Adrenal gland (tissue), 12 donors: ENCODE measurements around the gene MADD. TPM values are rescaled to one million over a fixed set of nuclear protein-coding genes. Genes with fewer than 3 reads are reported as not detected.

Experiments
- DNase-seq, 7 donors: peaks; one replicate each; pipeline ENCODE4 v3.0.0-alpha.2; 2019 to 2020
- H3K27ac ChIP-seq, 5 donors: fragments of 200-600 bp; sonication (generic) in 4 of 5; 1 replicate in 3 of 5; 2 replicates in 2 of 5; pipeline versions ENCODE4 v1.5.1 to v1.8.0; 2016 to 2020; ENCODE audit warnings: mild to moderate bottlenecking in 1 of 5
- H3K27me3 ChIP-seq: fragments of 200-600 bp; 2 replicates; pipeline ENCODE4 v1.8.0; 2021
- H3K36me3 ChIP-seq, 2 donors: fragments of 200-600 bp; replicated peaks in 1 of 2; 1 replicate in 1 of 2; 2 replicates in 1 of 2; pipeline versions ENCODE4 v1.5.1 to v1.8.0; 2018 to 2022
- H3K4me1 ChIP-seq, 2 donors: fragments of 200-600 bp; replicated peaks in 1 of 2; 1 replicate in 1 of 2; 2 replicates in 1 of 2; pipeline versions ENCODE4 v1.5.1 to v1.8.0; 2018 to 2021
- H3K4me3 ChIP-seq, 4 donors: fragments of 200-600 bp; sonication (generic) in 3 of 4; one replicate each; pipeline ENCODE4 v1.5.1; 2016 to 2018
- H3K9me3 ChIP-seq, 3 donors: fragments of 200-600 bp; sonication (generic) in 1 of 3; replicated peaks in 1 of 3; 1 replicate in 2 of 3; 2 replicates in 1 of 3; pipeline versions ENCODE4 v1.5.1 to v1.8.0; 2016 to 2021
- CTCF ChIP-seq, 6 experiments: fragments of 450-650 bp in 4 of 6; fragments of 200-600 bp in 2 of 6; sonication (generic) in 1 of 6; IDR thresholded peaks; 1 replicate in 5 of 6; 2 replicates in 1 of 6; pipeline versions ENCODE4 v1.5.1 to v1.8.0; 2016 to 2021; ENCODE audit warnings: antibody characterized with exemption in 6 of 6, mild to moderate bottlenecking in 2 of 6, moderate library complexity in 1 of 6
- POLR2A ChIP-seq, 2 donors: fragments of 450-650 bp; IDR thresholded peaks; one replicate each; pipeline ENCODE4 v1.6.1; 2017; ENCODE audit warnings: antibody characterized with exemption in 2 of 2, mild to moderate bottlenecking in 2 of 2, moderate library complexity in 1 of 2
- WGBS, 4 donors: extraction: QIAGEN DNeasy Blood & Tissue Kit in 2 of 4; methylation state at CpG; one replicate each; pipeline versions ENCODE4 v1.1.5 to v1.1.7; 2013 to 2017; 5-methylcytosine and 5-hydroxymethylcytosine counted together
- intact Hi-C, 2 donors: fragments of 100-400 bp; cut with DNase I; formaldehyde crosslinking; loops; one replicate each; pipeline versions ENCODE4 v1.14.1 to v1.15.0; 2022 to 2023
- polyA plus RNA-seq, 3 donors: library from polyadenylated mRNA; stranded (reverse); fragments of 200-250 nt in 2 of 3; fragments of 350-450 nt in 1 of 3; fragmentation: Illumina TruSeq in 1 of 3; extraction: RNeasy Lipid Tissue Mini Kit (QIAGEN cat#74804) in 1 of 3; gene quantifications; one replicate each; pipeline ENCODE4 v1.2.3, GENCODE V29; 2013 to 2014
- total RNA-seq, 9 donors: library from RNA; depleted of rRNA in 4 of 9; stranded (reverse); fragments of >200 nt in 4 of 9; fragments of 120-200 nt in 1 of 9; fragmentation: NEBNext Ultra II Directional in 1 of 9; extraction: Animal tissue kit (Norgen Biotek cat#: 25700) in 1 of 9; gene quantifications; one replicate each; pipeline versions ENCODE4 v1.1.0 to v1.2.4, GENCODE V29; 2013 to 2023
- donor health status: healthy with polysubstance abuse.
- donor health status: Bipolar disorder and iron deficiency.
- donor health status: DM: yes; HTN: yes; CAD: no.
- donor health status: DM: no; HTN: no; CAD: no.
- donor health status: DM: no; HTN: no; CAD: no.
- donor health status: DM: yes; HTN: yes; CAD: no.

MADD gene
- total and polyA plus RNA-seq, 12 donors = 33.4 to 83.0 (median 49.2) TPM

- no peaks in the 10 kb centered on the region for H3K27me3 ChIP-seq
- intact Hi-C loops = loop anchor here in 1 of 2 donors (10.0 kb wide), 1 partner anchor 94 kb away; no protein-coding TSS in a partner anchor
- H3K36me3 ChIP-seq = no peaks in the 10 kb centered on the region
- H3K4me1 ChIP-seq = peaks cover 5 to 7% of the 10 kb centered on the region in 2 donors
- WGBS, 4 donors = 76 to 87% (median 85%) methylated on average over 7 of the region's 7 CpGs
- no peak for DNase-seq
- no peaks in the 10 kb centered on the region for H3K9me3 ChIP-seq
- no peak overlapping the region for H3K27ac ChIP-seq
- TF ChIP-seq CTCF (IDR thresholded peaks at IDR 0.05) (no peak), POLR2A (IDR thresholded peaks at IDR 0.05) (no peak)
- no peak overlapping the region for H3K4me3 ChIP-seq
These were observed 89.2 kb downstream of the MADD start for GRCh38 chr11:47359162-47359561.

- whole genome bisulfite sequencing, 4 donors = 64 to 79% (median 73%) methylated on average over 15 to 17 of the region's 17 CpGs
- no peaks in the 10 kb centered on the region for H3K36me3 ChIP-seq
- H3K4me3 ChIP-seq = no peak overlapping the region
- peaks cover 5 to 7% of the 10 kb centered on the region in 2 donors for H3K4me1 ChIP-seq
- no peaks in the 10 kb centered on the region for H3K27me3 ChIP-seq
- DNase-seq = peak in 2 of 7 donors; percentile 25 to 29
- intact Hi-C loops = loop anchor here in 1 of 2 donors (10.0 kb wide), 1 partner anchor 95 kb away; no protein-coding TSS in a partner anchor
- no peak overlapping the region for H3K27ac ChIP-seq
- TF ChIP-seq POLR2A (IDR thresholded peaks at IDR 0.05) (no peak), CTCF (IDR thresholded peaks at IDR 0.05) (no peak)
- no peaks in the 10 kb centered on the region for H3K9me3 ChIP-seq
These were observed 89.7 kb downstream of the MADD start for GRCh38 chr11:47359586-47359985.

- intact Hi-C loops = no loop called here
- H3K27me3 ChIP-seq = no peaks in the 10 kb centered on the region
- no peak for DNase-seq
- no peaks in the 10 kb centered on the region for H3K9me3 ChIP-seq
- no peaks in the 10 kb centered on the region for H3K36me3 ChIP-seq
- no peak for TF ChIP-seq POLR2A (IDR thresholded peaks at IDR 0.05)
- 90 to 95% (median 92%) methylated on average over 14 to 15 of the region's 15 CpGs for WGBS, 4 donors
- no peak overlapping the region for H3K27ac ChIP-seq
- H3K4me3 ChIP-seq = no peak overlapping the region
- H3K4me1 ChIP-seq = peaks cover 0 to 2% of the 10 kb centered on the region in 2 donors
These were observed 90.4 kb downstream of the MADD start for GRCh38 chr11:47360341-47360740.

- H3K4me1 ChIP-seq = no peaks in the 10 kb centered on the region
- H3K36me3 ChIP-seq = no peaks in the 10 kb centered on the region
- no peak for DNase-seq
- H3K9me3 ChIP-seq = no peaks in the 10 kb centered on the region
- TF ChIP-seq POLR2A (IDR thresholded peaks at IDR 0.05) (no peak), CTCF (IDR thresholded peaks at IDR 0.05) (no peak)
- H3K4me3 ChIP-seq = no peak overlapping the region
- H3K27ac ChIP-seq = no peak overlapping the region
- intact Hi-C loops = no loop called here
- H3K27me3 ChIP-seq = no peaks in the 10 kb centered on the region
- 84 to 89% (median 85%) methylated on average over 11 to 13 of the region's 13 CpGs for WGBS, 4 donors
These were observed 91.5 kb downstream of the MADD start for GRCh38 chr11:47361419-47361818.

GRCh38 chr11:47366020-47366490 is 96.1 kb downstream of the MADD start:
- no peak for DNase-seq
- Histone ChIP-seq H3K27me3 (no peaks in the 10 kb centered on the region), H3K9me3 (no peaks in the 10 kb centered on the region), H3K4me3 (no peak overlapping the region), H3K4me1 (peaks cover 4 to 7% of the 10 kb centered on the region in 2 donors), H3K27ac (no peak overlapping the region), H3K36me3 (no peaks in the 10 kb centered on the region)
- 67 to 78% (median 72%) methylated on average over 1 of the region's 1 CpG for WGBS, 4 donors
- TF ChIP-seq CTCF (IDR thresholded peaks at IDR 0.05) (no peak), POLR2A (IDR thresholded peaks at IDR 0.05) (no peak)
- intact Hi-C loops = no loop called here
